NCI-H187 (cell line): ENCODE measurements around the gene PACSIN2.
"Not testable (repeated sequence)": the region's sequence is repeated elsewhere in the genome, so short reads cannot be mapped to it uniquely, and the experiment has no call there.

Experiments
- DNase-seq, 2 experiments: peaks; one replicate each; lab custom pipeline; 2025; lab: John Stamatoyannopoulos, UW

Gene PACSIN2

DNA sequence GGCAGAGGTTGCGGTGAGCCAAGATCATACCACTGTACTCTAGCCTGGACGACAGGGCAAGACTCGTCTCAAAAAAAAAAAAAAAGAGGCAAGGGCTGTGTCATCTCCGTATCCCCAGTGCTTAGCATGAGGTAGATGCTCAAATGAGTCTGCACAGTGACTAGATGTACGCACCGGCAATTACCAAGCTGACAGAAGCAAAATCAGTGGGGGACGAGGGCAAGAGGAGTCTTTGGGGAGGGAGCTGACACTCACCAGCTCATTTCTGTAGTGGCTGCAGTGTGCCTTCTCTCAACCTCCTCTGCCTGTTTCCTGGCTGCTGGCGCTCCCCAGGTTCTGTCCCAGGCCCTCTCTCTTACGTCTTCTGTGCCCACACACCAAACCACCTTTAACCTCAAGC is 69.9 kb downstream of the PACSIN2 start:
- no peak for DNase-seq

- no peak for DNase-seq
These were observed 70.5 kb downstream of the PACSIN2 start for GRCh38 chr22:42944409-42944808.

GRCh38 chr22:42943981-42944380 is 71.0 kb downstream of the PACSIN2 start:
- no peak for DNase-seq

GRCh38 chr22:42942351-42942750 is 72.6 kb downstream of the PACSIN2 start:
- no peak for DNase-seq

- DNase-seq = no peak
These were observed 74.9 kb downstream of the PACSIN2 start for GRCh38 chr22:42939941-42940653.

- no peak for DNase-seq
These were observed 75.5 kb downstream of the PACSIN2 start for GRCh38 chr22:42939451-42939881.

GRCh38 chr22:42938976-42939375 is 76.0 kb downstream of the PACSIN2 start:
- no peak for DNase-seq

- no peak for DNase-seq
These were observed 76.5 kb downstream of the PACSIN2 start for GRCh38 chr22:42938449-42938848.

GRCh38 chr22:42937164-42937843 is 77.6 kb downstream of the PACSIN2 start:
- DNase-seq = no peak

DNA sequence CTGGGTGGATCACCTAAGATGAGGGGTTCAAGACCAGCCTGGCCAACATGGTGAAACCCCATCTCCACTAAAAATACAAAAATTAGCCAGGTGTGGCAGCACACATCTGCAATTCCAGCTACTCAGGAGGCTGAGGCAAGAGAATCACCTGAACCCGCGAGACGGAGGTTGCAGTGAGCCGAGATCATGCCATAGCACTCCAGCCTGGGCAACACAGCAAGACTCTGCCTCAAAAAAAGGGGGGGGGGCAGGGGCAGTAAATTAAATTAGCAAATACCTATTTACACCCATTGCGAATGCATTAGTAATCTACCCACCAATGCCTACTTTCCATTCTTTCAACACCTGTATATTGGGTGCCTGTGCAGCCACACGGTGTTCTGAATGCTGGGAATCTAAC is 78.3 kb downstream of the PACSIN2 start:
- DNase-seq = not testable (repeated sequence)

GRCh38 chr22:42934338-42934737 is 80.6 kb downstream of the PACSIN2 start:
- DNase-seq = no peak

DNA sequence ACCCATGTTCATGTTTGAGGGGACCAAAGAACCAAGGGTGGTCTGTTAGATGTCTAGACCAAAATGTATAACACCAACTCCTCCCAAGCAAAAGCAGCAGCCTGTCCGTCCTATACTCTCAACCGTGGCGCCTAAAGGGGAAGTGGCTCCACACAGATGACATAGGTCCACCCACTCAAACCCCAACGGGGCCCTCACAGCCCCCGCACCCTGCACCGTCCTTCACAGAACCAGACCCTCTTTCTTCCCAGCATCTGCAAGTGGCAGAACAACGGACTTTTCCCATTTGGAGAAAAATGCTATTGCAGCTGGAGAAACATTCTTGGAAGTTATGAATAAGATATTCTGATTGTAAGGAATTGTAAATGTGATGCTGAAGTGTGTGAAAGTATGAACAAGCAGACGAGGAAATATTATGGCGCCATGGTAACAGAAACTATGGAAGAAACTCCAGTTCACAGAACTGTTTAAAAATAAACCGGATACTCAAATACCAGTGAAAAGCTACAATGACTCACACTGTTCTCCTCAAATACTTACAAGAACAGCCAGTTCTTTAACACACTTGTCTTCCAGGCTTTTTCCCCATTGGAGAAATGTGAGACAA is 81.4 kb downstream of the PACSIN2 start:
- no peak for DNase-seq

- DNase-seq = no peak
These were observed 82.0 kb downstream of the PACSIN2 start for GRCh38 chr22:42932857-42933484.

DNA sequence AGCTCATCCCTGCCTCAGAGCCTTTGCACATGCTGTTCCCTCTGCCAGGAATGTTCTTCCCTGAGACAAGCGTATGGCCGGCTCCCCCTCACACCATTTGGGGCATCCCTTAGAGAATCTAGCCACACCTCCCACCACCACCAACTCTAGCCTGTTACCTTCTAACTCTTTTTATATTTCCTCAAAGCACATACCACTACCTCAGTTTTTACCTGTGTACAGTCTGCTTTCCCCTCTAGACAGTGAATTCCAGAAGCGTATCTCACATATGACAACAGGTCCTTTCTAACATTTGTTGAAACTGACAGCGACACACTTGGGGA is 82.8 kb downstream of the PACSIN2 start:
- DNase-seq = no peak

GRCh38 chr22:42931421-42932196 is 83.3 kb downstream of the PACSIN2 start:
- no peak for DNase-seq

DNA sequence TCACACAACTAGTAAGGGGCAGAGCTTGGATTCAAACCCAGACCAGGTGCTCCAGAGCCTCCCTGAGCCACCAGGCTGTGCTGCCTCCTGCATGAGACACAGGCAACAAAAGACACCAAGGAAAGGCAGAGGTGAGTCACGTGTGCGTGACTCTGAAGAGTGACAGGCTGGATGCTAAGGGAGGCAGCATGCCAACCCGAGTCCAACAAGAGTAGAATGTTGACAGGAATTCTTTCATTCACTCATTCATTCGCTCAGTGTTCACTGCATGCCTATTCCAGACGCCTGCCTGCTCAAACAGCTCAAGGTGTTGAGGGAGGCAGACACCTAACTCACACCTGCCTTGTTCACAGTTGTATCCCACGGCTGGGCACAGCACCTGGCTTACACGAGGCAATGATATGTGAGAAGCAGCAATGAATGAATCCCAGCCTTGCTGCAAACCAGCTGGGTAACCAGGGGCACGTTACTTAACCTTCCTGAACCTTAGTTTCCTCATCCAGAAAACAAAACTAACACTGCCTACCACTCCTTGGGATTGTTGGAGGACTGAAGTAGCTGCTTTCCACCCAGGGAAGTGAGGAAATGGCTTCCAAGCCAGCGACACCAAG is 84.0 kb downstream of the PACSIN2 start:
- DNase-seq = no peak

DNA sequence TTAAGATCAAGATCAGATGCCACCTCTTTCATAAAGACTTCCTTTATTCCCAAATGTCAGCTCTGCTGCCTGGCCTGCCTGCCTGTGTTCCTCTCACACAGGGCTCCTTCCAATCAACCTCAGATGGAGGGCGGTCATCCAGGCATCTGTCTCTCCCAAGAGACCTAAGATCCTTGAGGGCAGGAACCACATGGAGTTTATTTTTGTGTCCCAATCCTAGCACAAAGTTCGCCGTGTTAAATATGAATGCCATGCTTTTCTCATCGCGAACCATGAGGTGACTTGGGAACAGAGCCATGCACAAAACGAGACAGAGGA is 85.2 kb downstream of the PACSIN2 start:
- DNase-seq = no peak

DNA sequence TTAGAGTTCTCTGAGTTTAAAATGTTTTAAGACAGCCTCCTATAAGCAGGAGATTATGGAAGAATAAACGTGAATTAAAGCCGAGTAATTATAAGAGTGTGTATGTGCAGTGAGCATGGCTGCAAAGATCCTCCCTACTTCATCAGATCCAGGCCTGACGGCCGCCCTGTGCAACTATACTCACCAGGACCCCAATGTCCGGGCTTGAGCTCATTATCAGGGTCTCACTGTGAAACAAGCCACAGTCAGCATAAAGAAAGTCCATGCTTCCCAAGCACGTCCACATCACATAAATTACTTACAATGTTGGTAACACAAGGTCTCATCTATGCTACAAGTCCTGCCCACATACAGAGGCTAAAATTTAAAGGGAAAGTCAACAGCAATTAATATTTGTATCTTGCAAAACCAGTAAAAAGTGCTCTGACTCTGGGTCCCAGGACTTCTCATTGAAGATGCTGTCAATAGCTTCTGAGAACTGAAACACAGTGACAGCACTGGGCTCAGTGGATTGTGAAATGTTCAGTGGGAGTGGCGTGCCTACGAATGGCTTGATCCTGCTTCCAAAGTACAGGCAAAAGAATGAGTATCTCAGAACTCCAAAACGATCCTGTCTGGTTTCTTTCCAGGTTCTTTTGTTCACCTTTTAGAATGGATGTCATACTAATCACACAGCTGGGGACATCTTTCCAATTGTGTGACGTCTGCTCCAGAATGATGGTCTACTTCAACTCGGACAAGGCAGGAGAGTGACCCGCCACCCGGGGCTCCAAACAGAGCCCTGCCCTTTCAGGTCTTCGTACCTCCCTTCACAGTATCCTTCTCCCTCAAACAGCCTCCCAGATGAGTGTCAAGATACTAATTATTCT is 85.7 kb downstream of the PACSIN2 start:
- no peak for DNase-seq

- no peak for DNase-seq
These were observed 87.0 kb downstream of the PACSIN2 start for GRCh38 chr22:42927966-42928365.

DNA sequence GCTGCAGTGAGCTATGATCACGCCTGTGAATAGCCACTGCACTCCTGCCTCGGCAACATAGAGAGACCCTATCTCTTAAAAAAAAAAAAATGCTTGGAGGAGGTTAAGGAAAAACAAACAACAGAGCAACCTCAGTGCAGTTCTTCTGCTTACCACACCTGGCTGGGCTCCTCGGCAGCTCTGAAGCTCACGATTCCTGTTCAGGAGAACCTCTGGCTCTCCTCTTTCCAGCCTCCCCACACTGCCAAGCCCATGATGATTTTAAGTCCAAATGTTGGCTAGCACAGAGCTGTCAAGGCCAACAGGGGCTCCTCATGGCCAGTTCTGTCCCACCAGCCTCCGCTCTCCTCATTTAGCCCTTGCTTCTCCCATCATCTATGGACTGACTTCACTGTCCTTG is 88.2 kb downstream of the PACSIN2 start:
- DNase-seq = no peak

GRCh38 chr22:42926104-42926503 is 88.8 kb downstream of the PACSIN2 start:
- DNase-seq = no peak
